Renal cortical epithelial cell (primary cell): ENCODE measurements around the gene MTERF4. TPM values are rescaled to one million over a fixed set of nuclear protein-coding genes. Genes with fewer than 3 reads are reported as not detected.
A peak's percentile ranks its signal among the peaks of the same experiment; 100 is the strongest.

Experiments
- DNase-seq: peaks from one replicate; pipeline ENCODE4 v3.0.0-alpha.2; 2011; ENCODE audit warnings: low read depth
- total RNA-seq: library from RNA; depleted of rRNA; stranded (reverse); fragments of >200 nt; gene quantifications from 2 replicates; pipeline ENCODE4 v1.2.3, GENCODE V29; 2014

Gene MTERF4
- total RNA-seq, 1 donor from 2014 or later, result 44.8 TPM

GRCh38 chr2:241070361-241070760 is 31.7 kb downstream of the MTERF4 start:
- no peak for DNase-seq

- no peak for DNase-seq
Observed at GRCh38 chr2:241069821-241070281, 32.2 kb downstream of the MTERF4 start.

- no peak for DNase-seq
Observed at GRCh38 chr2:241068942-241069810, 32.9 kb downstream of the MTERF4 start.

- DNase-seq, result no peak
Observed at GRCh38 chr2:241068136-241068941, 33.7 kb downstream of the MTERF4 start.

GRCh38 chr2:241067501-241068135 is 34.5 kb downstream of the MTERF4 start:
- DNase-seq, result no peak

- no peak for DNase-seq
Observed at GRCh38 chr2:241066893-241067341, 35.2 kb downstream of the MTERF4 start.

- no peak for DNase-seq
Observed at GRCh38 chr2:241066171-241066892, 35.8 kb downstream of the MTERF4 start.

- peak; percentile 7 for DNase-seq
Observed at GRCh38 chr2:241065355-241065803, 36.7 kb downstream of the MTERF4 start.

GRCh38 chr2:241064802-241065354 is 37.2 kb downstream of the MTERF4 start:
- no peak for DNase-seq

GRCh38 chr2:241064008-241064801 is 37.9 kb downstream of the MTERF4 start:
- DNase-seq, result peak; percentile 3

- no peak for DNase-seq
Observed at GRCh38 chr2:241063587-241063986, 38.5 kb downstream of the MTERF4 start.

- no peak for DNase-seq
Observed at GRCh38 chr2:241063093-241063551, 39.0 kb downstream of the MTERF4 start.

- no peak for DNase-seq
Observed at GRCh38 chr2:241062389-241063092, 39.5 kb downstream of the MTERF4 start.

GRCh38 chr2:241061275-241061674 is 40.8 kb downstream of the MTERF4 start:
- peak; percentile 76 for DNase-seq

GRCh38 chr2:241053576-241054251 is 48.4 kb downstream of the MTERF4 start:
- no peak for DNase-seq

- DNase-seq, result no peak
Observed at GRCh38 chr2:241052677-241053360, 49.3 kb downstream of the MTERF4 start.

GRCh38 chr2:241051578-241052487 is 50.3 kb downstream of the MTERF4 start:
- DNase-seq, result no peak
